HG03575 (cell line): Measurements from ENCODE around the gene TBX15.
"Not testable (repeated sequence)": the region's sequence is repeated elsewhere in the genome, so short reads cannot be mapped to it uniquely, and the experiment has no call there.

Source experiments
- ATAC-seq: cut with Tn5 transposase; IDR thresholded peaks from one replicate; pipeline ENCODE4 v1.9.1; 2021; ENCODE audit not compliant: unreplicated experiment, insufficient number of reproducible peaks, low FRiP score; ENCODE audit errors: extremely low read depth

Gene TBX15

DNA sequence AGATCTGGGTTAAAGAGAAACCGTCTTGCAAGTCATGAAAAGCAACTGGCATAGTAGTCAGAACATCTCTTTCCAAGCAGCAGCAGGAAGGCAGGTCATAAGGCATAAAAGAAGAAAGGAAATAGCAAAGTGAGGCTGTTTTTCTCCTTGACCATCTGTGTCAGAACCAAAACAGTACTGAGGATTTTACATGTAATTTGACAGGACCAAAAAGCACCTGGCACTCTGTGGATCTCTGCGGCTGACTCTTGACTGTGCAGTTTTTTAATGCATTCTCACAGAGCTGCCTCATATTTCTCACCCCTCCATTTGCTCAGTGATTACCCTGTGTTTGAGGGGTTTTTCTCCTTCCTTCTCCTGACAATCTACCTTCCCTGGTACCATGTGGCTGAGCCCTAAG, 17.7 kb downstream of the TBX15 start:
- ATAC-seq = no peak

DNA sequence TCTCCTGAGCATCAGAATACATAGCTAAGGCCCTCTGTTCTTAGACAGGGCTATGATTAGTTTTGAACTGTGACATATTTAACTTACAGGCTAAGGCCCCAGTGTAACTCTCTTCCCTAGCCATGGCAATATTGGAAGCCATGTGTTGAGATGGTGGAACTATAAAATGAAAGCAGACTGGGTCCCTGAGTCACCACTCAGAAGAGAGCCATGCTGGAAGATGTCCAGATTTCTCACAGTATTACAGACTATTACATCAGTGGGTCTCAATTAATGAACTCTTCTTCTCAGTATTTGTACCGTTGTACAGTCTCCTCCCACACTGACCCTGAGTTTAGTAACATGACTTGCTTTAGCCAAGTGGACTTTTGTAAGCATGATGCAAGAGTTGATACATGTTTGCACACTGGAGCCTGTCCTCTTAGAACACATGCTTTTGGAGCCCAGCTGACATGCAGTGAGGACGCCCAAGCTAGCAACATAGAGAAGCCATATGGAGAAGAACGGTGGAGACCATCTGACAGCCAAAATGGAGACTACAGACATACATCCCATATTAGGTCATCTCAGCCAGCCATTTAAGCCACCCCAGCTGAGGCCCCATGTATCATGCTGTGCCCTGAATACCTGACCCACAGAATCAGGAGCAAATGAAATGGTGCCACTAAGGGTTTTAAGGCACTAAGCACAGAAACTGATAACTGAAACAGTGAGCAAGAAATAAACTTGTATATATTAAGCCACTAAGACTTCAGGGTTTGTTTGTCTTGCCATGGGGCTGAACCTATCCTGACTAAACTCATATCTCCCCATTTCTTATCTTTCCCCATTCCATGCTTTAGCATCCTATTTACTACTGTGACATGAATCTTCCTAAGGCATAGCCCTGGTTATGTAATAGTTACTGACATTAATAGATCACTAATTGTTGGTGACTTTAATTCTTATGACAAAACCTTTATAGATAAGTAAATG, 24.4 kb downstream of the TBX15 start:
- ATAC-seq = no peak

DNA sequence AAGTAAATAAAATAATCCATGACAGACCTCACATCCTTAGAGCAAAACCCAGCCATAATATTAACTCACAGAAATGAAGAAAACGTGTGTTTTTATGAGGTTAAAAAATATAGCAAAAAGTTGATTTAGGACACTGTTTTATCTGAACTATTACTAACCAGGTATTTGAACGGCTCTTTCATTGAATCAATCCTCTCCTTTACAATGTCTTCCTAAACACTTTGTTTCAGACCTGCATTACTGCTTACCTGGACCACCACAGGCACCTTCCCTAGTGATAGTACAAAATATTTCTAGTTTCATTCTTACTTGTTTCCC, 25.0 kb downstream of the TBX15 start:
- ATAC-seq = no peak

DNA sequence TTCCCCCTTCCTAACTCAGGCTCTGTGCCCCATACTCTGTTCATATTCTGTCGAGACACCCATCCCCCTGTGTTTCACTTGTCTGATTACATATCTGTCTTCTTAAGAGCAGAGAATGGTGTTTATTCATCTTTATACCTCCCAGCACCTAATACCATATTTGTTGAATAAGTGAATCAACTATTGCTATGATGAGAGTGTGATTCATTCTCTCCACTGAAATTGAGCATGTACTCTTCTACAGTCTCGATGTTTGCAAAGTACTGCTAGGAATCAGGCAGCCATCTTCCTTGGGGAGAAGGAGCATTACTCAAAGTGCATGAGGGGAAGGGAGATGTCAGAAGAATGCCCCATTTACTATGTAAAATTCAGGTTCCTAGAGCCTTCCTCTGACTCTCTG, 27.0 kb downstream of the TBX15 start:
- ATAC-seq = no peak

GRCh38 chr1:118960567-118961136, 27.5 kb downstream of the TBX15 start:
- no peak for ATAC-seq

GRCh38 chr1:118960026-118960561, 28.0 kb downstream of the TBX15 start:
- peak; percentile 61 for ATAC-seq

DNA sequence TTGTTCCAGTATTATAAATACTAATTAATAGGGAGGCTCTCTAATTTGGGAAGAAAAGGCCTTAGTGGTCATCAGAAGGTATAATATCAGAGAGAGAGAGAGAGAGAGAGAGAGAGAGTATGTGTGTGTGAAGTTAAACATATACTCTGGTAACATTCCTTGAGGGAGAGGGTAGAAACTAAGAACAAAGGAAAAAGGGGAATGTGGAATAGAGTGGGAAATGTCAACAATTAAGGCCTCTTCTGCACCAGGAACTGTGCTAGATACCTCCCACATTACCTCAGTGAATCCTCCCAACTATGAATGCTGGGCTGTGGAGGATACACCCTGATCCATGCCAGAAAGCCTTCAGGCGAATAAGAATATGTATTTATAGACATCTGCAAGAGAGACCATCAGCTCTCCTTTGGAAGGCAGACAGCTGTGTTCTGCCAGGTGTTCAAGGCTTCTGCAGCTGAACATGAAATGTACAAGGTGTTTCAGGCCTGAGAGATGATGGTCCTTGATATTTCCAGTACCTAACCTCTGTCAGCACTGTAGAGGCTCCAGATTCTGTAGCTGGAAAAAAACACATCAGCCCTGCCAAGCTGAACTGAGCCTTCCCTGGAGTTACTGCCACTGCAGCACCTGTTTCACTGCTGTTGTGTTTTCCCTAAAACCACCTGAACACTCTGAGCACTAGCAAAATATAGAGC, 29.1 kb downstream of the TBX15 start:
- no peak for ATAC-seq

DNA sequence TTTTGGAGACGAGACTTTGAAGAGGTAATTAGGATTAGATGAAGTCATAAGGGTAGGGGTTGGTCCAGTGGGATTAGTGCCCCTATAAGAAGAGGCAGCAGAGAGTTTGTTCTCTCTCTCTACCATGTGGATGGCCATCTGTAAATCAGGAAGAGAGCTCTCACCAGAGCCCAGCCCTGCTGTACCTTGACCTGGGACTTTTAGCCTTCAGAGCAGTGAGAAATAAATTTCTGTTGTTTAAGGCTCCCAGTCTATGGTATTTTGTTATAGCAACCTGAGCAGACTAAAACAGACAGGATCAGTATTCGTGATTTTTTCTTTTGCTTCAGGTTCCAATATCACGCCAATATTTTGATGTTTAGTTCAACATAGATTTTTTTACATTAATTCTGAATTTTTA, 30.0 kb downstream of the TBX15 start:
- ATAC-seq = no peak

GRCh38 chr1:118957579-118957978, 30.6 kb downstream of the TBX15 start:
- not testable (repeated sequence) for ATAC-seq

- no peak for ATAC-seq
Observed at GRCh38 chr1:118954301-118954905, 33.7 kb downstream of the TBX15 start.

DNA sequence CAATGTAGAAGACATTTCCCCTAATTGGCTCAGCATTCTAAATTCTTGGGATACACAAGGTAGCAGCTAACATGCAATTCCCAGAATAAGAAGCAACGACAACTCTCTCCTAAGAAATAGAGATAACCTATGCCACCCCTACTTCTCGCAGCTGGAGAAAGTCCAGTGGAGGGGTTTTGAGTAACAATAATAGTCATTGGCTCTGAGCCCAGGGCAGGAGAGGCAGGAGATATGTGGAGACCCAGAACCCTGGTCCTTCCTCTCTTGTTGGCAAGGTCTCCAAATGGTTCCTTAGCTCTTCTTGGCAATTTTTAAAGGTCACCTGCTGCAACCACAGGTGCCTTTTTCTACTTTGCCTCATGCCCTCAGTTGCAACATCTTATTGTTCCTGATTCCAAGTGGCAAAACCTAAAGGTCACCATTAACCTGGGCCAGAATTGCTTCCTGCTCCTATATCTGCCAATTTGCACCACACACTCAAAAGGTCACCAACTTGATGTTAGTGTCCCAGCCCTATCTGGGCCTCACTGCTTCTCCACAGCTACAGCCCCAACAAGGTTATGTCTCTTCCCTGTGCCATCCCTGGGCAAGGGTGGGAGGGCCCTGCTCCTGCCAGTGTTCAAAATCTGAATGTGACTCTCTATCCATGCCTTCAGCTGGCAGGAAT, 36.7 kb downstream of the TBX15 start:
- no peak for ATAC-seq

- ATAC-seq = no peak
Observed at GRCh38 chr1:118949315-118949714, 38.8 kb downstream of the TBX15 start.

GRCh38 chr1:118948846-118949245, 39.3 kb downstream of the TBX15 start:
- ATAC-seq = no peak

- no peak for ATAC-seq
Observed at GRCh38 chr1:118948351-118948750, 39.8 kb downstream of the TBX15 start.

DNA sequence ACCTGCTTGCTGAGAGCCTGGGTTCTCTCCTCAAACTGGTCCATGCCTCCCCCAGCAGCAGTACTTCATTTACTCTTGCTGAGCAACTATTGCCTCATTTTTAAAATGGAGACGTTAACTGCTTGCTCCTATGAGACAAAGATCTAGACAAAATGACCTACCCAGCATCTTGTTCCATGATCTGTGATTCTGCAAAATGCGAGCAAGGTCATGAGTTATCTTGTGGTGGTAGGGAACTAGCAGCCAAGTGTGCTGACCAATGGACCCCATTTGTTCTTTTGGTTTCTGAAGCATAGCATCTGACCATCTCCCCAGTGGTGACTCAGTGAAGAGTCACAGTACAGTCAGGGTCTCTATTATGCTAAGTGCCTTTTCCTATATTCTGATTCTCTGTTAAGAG, 40.4 kb downstream of the TBX15 start:
- no peak for ATAC-seq

- no peak for ATAC-seq
Observed at GRCh38 chr1:118947003-118947765, 41.0 kb downstream of the TBX15 start.

GRCh38 chr1:118945489-118945888, 42.7 kb downstream of the TBX15 start:
- ATAC-seq = no peak

DNA sequence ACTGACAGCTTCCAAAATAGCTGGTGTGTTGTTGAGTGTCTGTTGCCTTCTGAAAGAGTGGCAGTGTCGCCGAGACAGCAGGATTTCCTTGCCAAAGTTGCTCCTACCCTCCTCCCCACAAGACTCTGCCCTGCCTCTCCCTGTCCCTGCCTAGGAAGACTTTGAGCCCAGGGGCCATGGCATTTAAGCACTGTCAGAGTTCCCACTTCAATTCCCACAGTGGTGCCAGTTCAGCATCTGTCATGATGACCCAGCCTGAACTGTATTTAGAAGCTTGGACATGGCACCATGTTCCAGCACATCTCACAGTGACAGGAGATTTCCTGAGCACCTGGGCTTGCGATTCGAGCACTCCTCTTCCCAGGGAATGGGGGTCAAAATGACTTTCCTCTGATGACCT, 43.6 kb downstream of the TBX15 start:
- ATAC-seq = no peak
